ENCODE data around the gene DRD2. TPM values are rescaled to one million over a fixed set of nuclear protein-coding genes. Genes with fewer than 3 reads are reported as not detected.

DRD2 gene
- total RNA-seq, 4 donors from 2014 or later = 0.39 to 4.5 (median 1.3) TPM; not detected in 1

DNA sequence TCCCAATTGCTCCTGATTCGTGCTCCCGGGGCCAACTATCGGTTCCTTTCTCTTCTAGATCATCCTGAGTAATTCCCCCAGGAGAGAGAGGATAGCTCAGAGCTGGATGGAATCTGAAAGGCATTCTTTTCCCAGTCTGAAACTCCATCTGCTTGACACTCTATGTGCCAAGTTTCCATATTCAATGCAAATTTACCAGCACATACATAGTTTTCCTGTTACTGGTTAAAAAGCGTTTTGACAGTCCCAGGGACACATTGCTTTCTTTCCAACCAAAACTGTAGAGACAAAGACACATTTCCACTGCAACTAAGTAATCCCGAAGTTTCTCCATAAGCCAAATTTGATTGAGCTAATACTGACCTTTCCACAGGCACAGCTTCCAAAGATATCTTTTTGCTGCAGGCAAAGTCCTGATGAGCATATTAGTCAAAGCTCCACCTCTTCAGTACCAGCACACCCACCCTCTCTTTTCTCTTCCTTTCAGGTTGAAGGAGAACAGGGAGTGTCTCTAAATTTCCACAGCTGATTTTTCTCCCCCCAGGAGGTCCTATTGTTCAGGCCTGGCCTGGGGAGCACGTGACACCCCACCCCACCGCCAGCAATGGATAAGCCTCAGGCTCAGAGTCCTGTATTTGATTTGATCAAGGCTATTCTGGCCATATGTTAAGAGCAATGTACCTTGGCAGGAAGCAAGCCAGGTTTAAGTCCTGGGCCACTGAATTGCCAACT, 97.4 kb downstream of the DRD2 start:
- Histone ChIP-seq H3K36me3 (peaks cover 0 to 11% (median 0%) of the 10 kb centered on the region in 3 donors), H3K4me3 (no peak overlapping the region), H3K27me3 (no peaks in the 10 kb centered on the region), H3K4me1 (no peaks in the 10 kb centered on the region), H3K27ac (no peak overlapping the region), H3K9me3 (no peaks in the 10 kb centered on the region)
- 46 to 50% methylated on average over 7 of the region's 7 CpGs for WGBS, 2 donors
- no peak for TF ChIP-seq POLR2A (IDR thresholded peaks at IDR 0.05)
- TF ChIP-seq EP300 (IDR thresholded peaks at IDR 0.05) = no peak
- TF ChIP-seq, protein P1, sequence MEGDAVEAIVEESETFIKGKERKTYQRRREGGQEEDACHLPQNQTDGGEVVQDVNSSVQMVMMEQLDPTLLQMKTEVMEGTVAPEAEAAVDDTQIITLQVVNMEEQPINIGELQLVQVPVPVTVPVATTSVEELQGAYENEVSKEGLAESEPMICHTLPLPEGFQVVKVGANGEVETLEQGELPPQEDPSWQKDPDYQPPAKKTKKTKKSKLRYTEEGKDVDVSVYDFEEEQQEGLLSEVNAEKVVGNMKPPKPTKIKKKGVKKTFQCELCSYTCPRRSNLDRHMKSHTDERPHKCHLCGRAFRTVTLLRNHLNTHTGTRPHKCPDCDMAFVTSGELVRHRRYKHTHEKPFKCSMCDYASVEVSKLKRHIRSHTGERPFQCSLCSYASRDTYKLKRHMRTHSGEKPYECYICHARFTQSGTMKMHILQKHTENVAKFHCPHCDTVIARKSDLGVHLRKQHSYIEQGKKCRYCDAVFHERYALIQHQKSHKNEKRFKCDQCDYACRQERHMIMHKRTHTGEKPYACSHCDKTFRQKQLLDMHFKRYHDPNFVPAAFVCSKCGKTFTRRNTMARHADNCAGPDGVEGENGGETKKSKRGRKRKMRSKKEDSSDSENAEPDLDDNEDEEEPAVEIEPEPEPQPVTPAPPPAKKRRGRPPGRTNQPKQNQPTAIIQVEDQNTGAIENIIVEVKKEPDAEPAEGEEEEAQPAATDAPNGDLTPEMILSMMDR (IDR thresholded peaks at IDR 0.05) = no peak
- DNase-seq (ENCODE audit: low spot score in 2 of 2) = no peak

DNA sequence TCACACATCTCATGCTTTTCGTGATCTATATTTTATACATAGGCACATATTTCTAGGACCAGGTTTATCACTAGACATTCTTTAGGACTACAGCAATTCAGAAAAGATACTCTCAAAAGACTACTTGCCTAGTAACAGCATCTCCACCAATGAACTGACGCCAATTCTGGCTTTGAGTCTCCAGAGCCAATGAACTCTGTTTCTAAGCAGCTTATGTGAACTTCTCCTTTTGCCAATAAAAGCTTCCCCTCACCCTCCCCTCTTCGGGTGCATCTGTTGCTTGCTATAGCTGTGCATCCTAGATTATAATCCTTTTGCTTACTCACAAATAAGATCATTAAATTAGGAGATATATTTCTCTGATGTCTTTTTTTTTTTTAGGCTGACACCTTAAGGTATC, 99.0 kb downstream of the DRD2 start:
- Histone ChIP-seq H3K27ac (no peak overlapping the region), H3K27me3 (no peaks in the 10 kb centered on the region), H3K4me3 (no peak overlapping the region), H3K4me1 (no peaks in the 10 kb centered on the region), H3K36me3 (peaks cover 0 to 15% (median 0%) of the 10 kb centered on the region in 3 donors), H3K9me3 (no peaks in the 10 kb centered on the region)
- no peak for DNase-seq (ENCODE audit: low spot score in 2 of 2)
- 44 to 62% methylated on average over 3 of the region's 3 CpGs for WGBS, 2 donors
- TF ChIP-seq EP300 (IDR thresholded peaks at IDR 0.05) (no peak), POLR2A (IDR thresholded peaks at IDR 0.05) (no peak)
- TF ChIP-seq, protein P1 (IDR thresholded peaks at IDR 0.05) = no peak

DNA sequence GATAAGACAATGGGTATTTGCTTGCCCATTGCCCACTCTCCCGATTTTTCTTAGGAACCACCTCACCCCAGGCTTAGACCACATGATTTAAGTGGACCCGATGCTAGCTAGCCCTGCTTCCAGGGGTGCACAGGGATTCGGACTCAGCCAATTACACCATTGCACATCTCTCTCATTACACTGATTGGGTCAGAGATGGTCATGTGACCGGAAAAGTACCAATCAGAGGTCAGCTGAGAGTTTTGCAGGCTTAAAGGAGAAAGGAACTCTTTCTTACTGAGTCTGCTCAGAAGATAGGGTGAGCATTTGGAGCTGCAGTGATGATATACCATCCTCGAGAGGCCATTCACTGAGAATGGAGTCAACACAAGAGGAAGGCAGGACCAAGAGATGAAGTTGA, 99.8 kb downstream of the DRD2 start:
- TF ChIP-seq, protein P1 (IDR thresholded peaks at IDR 0.05) = no peak
- TF ChIP-seq POLR2A (IDR thresholded peaks at IDR 0.05) = no peak
- no peak for TF ChIP-seq EP300 (IDR thresholded peaks at IDR 0.05)
- H3K4me3 ChIP-seq = no peak overlapping the region
- H3K36me3 ChIP-seq = peaks cover 0 to 17% (median under 1%) of the 10 kb centered on the region in 3 donors
- no peak for DNase-seq (ENCODE audit: low spot score in 2 of 2)
- 89 to 90% methylated on average over 5 of the region's 5 CpGs for WGBS, 2 donors
- H3K4me1 ChIP-seq = no peaks in the 10 kb centered on the region
- H3K27me3 ChIP-seq = no peaks in the 10 kb centered on the region
- H3K9me3 ChIP-seq = no peaks in the 10 kb centered on the region
- no peak overlapping the region for H3K27ac ChIP-seq

DNA sequence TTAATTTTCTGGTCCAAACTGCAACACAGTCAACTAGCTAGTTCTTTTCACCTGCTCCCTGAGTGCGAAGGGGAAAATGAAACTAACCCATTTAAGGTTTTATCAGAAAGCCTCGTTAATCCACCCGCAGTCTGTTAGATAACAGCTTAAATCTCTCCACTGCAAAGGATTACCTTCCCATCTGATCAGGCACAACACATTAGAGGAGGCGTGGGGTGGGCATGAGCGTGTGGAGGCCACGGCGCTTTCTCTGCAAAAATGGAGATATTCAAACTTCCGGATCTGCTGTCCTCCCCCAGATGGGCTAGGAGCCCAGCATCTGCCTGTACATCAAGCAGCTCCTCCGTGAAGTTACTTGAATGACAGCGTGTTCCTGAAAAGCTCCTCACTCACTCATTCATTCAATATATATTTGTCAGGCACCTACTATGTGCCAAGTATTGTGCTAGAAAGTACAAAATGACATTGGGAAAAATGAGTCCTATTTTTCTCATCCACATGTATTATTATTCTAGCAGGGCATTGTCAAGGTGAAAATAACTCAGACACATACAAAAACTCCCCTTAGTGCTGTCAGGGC, 101.1 kb downstream of the DRD2 start:
- Histone ChIP-seq H3K36me3 (peaks cover 0 to 24% (median 7%) of the 10 kb centered on the region in 3 donors), H3K4me3 (no peak overlapping the region), H3K27ac (no peak overlapping the region), H3K4me1 (no peaks in the 10 kb centered on the region), H3K27me3 (no peaks in the 10 kb centered on the region), H3K9me3 (no peaks in the 10 kb centered on the region)
- TF ChIP-seq POLR2A (IDR thresholded peaks at IDR 0.05) = no peak
- TF ChIP-seq, protein P1 (IDR thresholded peaks at IDR 0.05) = no peak
- TF ChIP-seq EP300 (IDR thresholded peaks at IDR 0.05) = no peak
- WGBS, 2 donors = 85 to 88% methylated on average over 10 of the region's 10 CpGs
- DNase-seq (ENCODE audit: low spot score in 2 of 2) = no peak

DNA sequence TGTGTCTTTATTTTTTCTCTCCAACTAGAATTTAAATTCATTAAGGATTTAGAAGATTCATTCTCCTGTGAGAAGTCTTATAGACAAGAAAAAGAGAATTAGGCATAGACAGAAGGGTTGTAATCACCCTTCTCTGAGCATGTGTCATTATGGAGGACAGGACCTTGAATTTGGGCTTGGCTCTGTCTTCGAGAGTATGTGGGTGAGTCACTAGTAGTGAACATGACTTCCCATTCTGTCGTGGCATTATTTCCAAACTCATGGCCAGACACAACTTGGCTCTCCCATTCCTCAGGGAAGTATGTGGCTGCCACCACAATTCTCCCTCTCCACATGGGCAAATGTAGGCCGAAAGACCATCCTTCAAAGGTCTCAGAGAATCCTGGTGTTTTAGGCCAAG, 101.9 kb downstream of the DRD2 start:
- no peak for DNase-seq (ENCODE audit: low spot score in 2 of 2)
- Histone ChIP-seq H3K27ac (no peak overlapping the region), H3K27me3 (no peaks in the 10 kb centered on the region), H3K4me3 (no peak overlapping the region), H3K4me1 (no peaks in the 10 kb centered on the region), H3K36me3 (peaks cover 0 to 31% (median 7%) of the 10 kb centered on the region in 3 donors), H3K9me3 (no peaks in the 10 kb centered on the region)
- 55 to 59% methylated on average over 3 of the region's 3 CpGs for WGBS, 2 donors
- TF ChIP-seq, protein P1 (IDR thresholded peaks at IDR 0.05) = no peak
- TF ChIP-seq POLR2A (IDR thresholded peaks at IDR 0.05) (no peak), EP300 (IDR thresholded peaks at IDR 0.05) (no peak)
